Mammary epithelial cell (primary cell): ENCODE data around the gene FEM1C.

Source experiments
- EZH2 ChIP-seq: IDR thresholded peaks from 2 replicates; pipeline ENCODE4 v1.6.1; 2012; ENCODE audit warnings: low read length, inconsistent platforms, borderline replicate concordance
- TF ChIP-seq, protein P1 (sequence below), 2 donors: IDR thresholded peaks in 1 of 2; conservative IDR thresholded peaks in 1 of 2; 2 replicates each; pipeline ENCODE4 v1.5.1; 2011 to 2012; ENCODE audit warnings: inconsistent platforms in 2 of 2, low read length in 2 of 2, mild to moderate bottlenecking in 2 of 2, control low read depth in 1 of 2, low read depth in 1 of 2; ENCODE audit not compliant: insufficient read depth in 1 of 2; ENCODE audit errors: extremely low read depth in 1 of 2

DNA sequence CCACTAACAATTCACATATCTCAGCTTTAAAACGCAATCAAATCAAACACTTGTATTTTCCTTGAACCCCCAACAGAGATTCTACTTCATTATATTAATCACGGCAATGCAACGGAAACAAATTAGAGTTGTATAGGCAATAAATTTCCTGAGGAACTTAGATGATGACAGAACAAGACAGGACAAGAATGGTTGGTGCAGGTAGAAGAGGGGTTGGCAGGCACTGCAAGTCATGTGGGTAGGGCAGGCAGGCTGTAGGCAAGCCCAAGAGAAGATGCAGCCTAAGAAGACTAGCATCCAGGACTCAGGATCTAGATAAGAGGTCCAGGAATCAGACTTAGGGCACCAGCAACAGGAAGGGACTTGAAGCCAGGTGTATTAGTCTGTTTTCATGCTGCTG lies 16.6 kb upstream of the FEM1C start:
- TF ChIP-seq, protein P1, sequence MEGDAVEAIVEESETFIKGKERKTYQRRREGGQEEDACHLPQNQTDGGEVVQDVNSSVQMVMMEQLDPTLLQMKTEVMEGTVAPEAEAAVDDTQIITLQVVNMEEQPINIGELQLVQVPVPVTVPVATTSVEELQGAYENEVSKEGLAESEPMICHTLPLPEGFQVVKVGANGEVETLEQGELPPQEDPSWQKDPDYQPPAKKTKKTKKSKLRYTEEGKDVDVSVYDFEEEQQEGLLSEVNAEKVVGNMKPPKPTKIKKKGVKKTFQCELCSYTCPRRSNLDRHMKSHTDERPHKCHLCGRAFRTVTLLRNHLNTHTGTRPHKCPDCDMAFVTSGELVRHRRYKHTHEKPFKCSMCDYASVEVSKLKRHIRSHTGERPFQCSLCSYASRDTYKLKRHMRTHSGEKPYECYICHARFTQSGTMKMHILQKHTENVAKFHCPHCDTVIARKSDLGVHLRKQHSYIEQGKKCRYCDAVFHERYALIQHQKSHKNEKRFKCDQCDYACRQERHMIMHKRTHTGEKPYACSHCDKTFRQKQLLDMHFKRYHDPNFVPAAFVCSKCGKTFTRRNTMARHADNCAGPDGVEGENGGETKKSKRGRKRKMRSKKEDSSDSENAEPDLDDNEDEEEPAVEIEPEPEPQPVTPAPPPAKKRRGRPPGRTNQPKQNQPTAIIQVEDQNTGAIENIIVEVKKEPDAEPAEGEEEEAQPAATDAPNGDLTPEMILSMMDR (conservative IDR thresholded peaks at IDR 0.05 in 1 of 2, IDR thresholded peaks at IDR 0.05 in 1 of 2; ENCODE audit: extremely low read depth in 1 of 2, insufficient read depth in 1 of 2, low read depth in 1 of 2, low read length in 2 of 2): no peak
- no peak for TF ChIP-seq EZH2
